Subcutaneous adipose tissue (tissue), 4 donors: ENCODE data around the gene CHN2. TPM values are rescaled to one million over a fixed set of nuclear protein-coding genes. Genes with fewer than 3 reads are reported as not detected.

Experiments
- CTCF ChIP-seq: fragments of 450-650 bp; IDR thresholded peaks from one replicate; pipeline ENCODE4 v1.5.1; 2016; ENCODE audit warnings: low read depth, mild to moderate bottlenecking, control low read depth, antibody characterized with exemption, moderate library complexity
- total RNA-seq, 4 donors: library from RNA; depleted of rRNA; stranded (reverse); fragments of >200 nt; gene quantifications; one replicate each; pipeline ENCODE4 v1.1.0, GENCODE V29; 2016

CHN2 gene
- total RNA-seq, 4 donors from 2014 or later: 10.0 to 19.4 (median 13.8) TPM

DNA sequence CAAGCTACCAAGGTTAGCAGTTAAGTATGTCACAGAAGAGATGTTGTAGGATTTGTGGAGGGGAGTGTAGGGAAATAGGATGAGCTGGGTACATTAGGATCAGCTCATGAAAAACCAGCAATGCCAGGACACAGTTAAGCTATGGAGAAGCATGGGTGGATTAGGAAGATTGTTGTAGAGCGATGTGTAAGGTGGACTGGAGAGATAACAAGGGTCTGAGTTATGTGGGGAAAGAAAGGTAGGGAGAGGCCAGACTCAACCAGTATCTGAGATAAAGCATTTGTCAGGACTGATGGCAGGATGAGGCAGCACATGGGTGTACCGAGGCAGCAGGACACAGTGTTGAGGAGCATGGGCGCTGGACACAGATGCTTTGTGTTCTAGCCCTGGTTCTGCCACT is 283.7 kb downstream of the CHN2 start:
- TF ChIP-seq CTCF: no peak

DNA sequence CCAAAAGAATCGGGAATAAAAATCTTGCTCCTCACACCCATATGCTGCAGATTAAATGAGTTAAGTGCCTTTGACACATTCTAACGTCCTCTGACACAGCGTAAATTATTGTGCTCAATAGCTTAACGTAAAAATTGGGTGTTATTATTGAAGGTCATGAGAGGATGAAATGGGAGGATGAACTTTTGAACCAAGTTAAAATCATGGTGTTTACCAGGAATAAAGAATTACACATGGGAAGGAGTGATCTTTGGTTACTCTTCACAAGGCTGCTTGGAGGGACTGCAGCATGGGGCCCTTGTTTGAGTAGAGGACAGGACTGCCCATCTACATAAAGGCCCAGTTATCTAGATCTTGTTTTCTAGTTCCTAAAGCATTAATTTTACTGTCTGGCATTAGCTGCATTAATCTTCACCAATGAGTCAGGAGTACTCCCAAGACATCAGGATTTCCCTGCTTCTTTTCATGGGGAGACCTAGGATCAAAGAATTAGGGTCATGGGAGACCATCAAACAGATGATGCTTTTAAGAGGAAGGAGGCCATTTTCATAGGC is 284.2 kb downstream of the CHN2 start:
- no peak for TF ChIP-seq CTCF

- TF ChIP-seq CTCF: no peak
Measured at GRCh38 chr7:29479301-29480200, 285.0 kb downstream of the CHN2 start.

GRCh38 chr7:29480451-29480850 is 285.9 kb downstream of the CHN2 start:
- TF ChIP-seq CTCF: no peak

GRCh38 chr7:29480934-29481651 is 286.5 kb downstream of the CHN2 start:
- TF ChIP-seq CTCF: no peak

- no peak for TF ChIP-seq CTCF
Measured at GRCh38 chr7:29482056-29482455, 287.5 kb downstream of the CHN2 start.
